Activated CD4-positive, alpha-beta T cell treated with anti-CD3 and anti-CD28 coated beads, Interleukin-2, amount 50 U/mL, for 24 hours (primary cell): Measurements from ENCODE around the gene GZMB.
A peak's percentile ranks its signal among the peaks of the same experiment; 100 is the strongest.
"Not testable (repeated sequence)": the region's sequence is repeated elsewhere in the genome, so short reads cannot be mapped to it uniquely, and the experiment has no call there.

Source experiments
- DNase-seq, 2 donors: peaks; one replicate each; pipeline ENCODE4 v3.0.0-alpha.2; 2020; ENCODE audit warnings: low read depth in 1 of 2, low spot score in 1 of 2

GZMB gene

GRCh38 chr14:24631749-24632335 lies 2.1 kb downstream of the GZMB start:
- DNase-seq, result no peak

DNA sequence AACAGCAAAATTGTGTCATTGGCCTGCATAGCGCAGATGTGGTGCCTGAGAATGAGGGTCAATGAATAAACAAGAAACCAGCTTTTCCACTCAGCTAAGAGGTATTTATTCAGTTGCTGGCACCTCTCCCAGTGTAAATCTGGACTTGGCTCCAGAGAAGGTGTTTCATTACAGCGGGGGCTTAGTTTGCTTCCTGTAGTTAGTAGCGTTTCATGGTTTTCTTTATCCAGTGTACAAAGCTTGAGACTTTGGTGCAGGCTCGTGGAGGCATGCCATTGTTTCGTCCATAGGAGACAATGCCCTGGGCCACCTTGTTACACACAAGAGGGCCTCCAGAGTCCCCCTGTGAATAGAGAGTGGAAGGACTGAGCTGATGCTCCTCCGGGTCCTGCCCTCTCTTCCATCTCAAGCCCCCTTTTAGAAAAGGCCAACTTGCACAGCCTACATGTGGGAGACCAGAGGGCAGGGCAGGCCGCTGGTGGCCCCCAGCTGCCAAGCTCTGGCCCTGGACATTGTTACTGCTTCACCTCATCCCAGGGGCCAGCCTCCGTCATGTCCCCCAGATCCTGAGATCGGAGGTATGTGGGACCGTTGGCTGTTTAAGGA lies 3.0 kb downstream of the GZMB start:
- no peak for DNase-seq

- no peak for DNase-seq
Measured at GRCh38 chr14:24630087-24630871, 3.7 kb downstream of the GZMB start.

GRCh38 chr14:24629521-24629920 lies 4.5 kb downstream of the GZMB start:
- DNase-seq, result no peak

DNA sequence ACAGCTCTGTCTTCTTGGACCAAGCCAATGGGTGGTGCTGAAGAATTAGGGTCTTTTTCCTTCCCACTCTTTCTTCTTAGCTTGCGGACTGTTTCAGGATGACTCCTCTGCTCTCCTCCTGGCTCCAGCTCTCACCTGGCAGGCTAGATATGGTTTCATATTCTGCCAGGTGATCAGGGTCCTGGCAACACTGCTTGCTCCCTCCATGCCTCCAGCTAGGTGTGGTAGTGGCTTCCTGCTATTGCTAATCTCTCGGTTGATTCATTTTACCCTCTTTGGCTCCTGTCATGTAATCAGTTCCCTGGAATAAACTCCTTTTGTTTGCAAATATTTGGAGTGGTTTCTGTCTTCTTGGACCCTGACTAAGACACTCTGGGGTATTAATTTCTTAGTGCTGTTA lies 20.2 kb downstream of the GZMB start:
- DNase-seq, result no peak

- DNase-seq, result no peak
Measured at GRCh38 chr14:24613241-24613640, 20.7 kb downstream of the GZMB start.

GRCh38 chr14:24612196-24612595 lies 21.8 kb downstream of the GZMB start:
- DNase-seq, result no peak

- DNase-seq, result no peak
Measured at GRCh38 chr14:24609655-24610344, 24.2 kb downstream of the GZMB start, which contains the start of gene GZMH. GZMH (minus strand) TSS chr14:24609685; CDS start chr14:24609613, 72 bp downstream.

DNA sequence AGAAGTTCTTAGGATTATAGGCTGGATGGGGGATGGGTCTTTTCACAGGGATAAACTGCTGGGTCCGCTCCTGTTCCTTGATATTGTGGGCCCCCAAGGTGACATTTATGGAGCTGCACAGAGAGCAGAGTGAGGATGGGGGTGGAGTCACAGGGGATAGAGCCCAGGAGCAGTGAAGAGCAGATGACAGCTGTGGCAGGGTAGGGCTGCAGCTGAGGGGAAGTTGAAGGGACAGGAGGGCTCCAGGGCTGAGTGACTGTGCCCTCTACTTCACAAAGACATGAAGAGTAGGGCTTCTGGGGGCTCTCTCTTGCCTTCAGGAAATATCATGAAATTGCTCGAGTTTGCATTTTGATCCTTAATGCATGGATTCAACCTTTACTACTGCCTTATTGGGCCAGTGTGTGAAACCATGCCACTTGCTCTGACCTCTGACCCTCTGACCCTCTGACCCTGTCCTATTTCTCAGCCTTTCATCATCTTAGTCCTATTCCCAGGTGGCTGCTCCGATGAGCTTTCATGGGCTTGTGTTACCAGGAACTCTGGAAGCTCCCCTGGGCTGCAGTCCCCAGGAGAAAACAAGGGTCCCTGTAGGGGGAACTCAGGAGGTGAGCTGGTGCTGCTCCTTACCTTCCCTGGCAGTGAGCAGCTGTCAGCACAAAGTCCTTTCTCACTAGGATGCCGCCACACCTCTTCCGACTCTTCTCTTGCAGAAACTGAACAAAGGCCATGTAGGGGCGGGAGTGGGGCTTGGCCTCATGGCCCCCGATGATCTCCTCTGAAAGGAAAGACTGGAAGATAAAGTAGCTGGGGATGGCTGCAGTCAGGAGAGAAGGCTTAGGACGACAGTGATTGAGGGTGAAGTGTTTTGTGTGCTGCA lies 26.1 kb downstream of the GZMB start:
- no peak for DNase-seq

- DNase-seq, result no peak
Measured at GRCh38 chr14:24607081-24607480, 26.9 kb downstream of the GZMB start.

DNA sequence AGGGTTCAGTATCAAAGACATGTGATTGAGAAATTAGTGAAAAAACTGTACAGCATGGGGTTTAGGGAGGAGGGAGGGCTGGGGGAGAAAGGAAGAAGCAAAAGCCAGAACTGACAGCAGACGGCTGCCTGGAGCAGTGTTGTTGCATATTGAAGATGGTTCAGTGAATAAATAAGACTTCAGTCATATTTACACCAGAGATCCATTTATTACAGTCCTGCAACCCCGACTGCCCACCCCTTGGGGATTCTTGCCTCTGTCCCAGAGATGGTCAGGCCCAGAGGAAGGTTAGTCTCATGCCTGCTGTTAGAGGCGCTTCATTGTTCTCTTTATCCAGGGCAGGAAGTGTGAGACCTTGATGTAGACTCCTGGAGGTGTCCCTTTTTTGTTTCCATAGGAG lies 27.7 kb downstream of the GZMB start:
- DNase-seq, result no peak

GRCh38 chr14:24605435-24606190 lies 28.4 kb downstream of the GZMB start:
- peak; percentile 37 to 66 for DNase-seq

DNA sequence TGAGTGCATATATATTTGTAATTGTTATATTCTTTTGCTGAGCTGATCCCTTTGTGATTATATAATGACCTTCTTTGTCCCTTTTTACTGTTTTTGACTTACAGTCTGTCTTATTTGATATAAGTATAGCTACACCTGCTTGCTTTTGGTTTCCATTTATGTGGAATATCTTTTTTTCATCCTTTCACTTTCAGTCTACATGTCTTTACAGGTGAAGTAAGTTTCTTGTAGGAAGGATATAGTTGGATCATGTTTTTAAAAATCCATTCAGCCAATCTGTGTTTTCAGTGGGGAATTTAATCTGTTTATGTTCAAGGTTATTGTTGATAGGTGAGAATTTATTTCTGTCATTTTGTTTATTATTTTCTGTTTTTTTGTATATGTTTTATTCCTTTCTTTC lies 36.6 kb downstream of the GZMB start:
- DNase-seq, result no peak

- DNase-seq, result no peak
Measured at GRCh38 chr14:24595073-24595808, 38.7 kb downstream of the GZMB start.

GRCh38 chr14:24591004-24591403 lies 43.0 kb downstream of the GZMB start:
- DNase-seq, result not testable (repeated sequence)

- DNase-seq, result not testable (repeated sequence)
Measured at GRCh38 chr14:24584402-24584801, 49.6 kb downstream of the GZMB start.
